NCI-H146 treated with DMSO at 0.1 percent for 48 hours (cell line): Measurements from ENCODE around the gene LRRC72.
"Not testable (repeated sequence)": the region's sequence is repeated elsewhere in the genome, so short reads cannot be mapped to it uniquely, and the experiment has no call there.

Experiments
- DNase-seq: peaks from one replicate; lab custom pipeline; 2025; ENCODE audit not compliant: unreplicated experiment; lab: John Stamatoyannopoulos, UW

Gene LRRC72

DNA sequence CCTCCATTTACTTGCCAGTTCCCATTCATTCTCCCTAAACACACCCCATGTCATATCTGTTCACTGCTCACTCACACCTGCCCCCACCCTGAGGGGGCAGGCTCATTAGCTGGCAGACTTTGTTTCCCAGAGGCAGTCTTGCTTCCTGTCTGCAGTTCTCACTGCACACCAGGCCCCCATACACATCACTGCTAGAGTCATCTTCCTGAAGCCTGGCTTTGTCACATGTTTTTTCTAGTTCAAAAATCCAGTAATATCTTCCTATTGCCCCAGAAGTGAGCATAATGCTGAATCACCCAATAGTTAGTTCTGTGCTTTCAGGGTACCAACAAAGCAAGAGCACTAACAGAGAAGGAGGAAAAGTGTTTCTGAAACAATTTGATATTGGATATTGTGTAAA lies 1.9 kb downstream of the LRRC72 start:
- DNase-seq, result no peak

DNA sequence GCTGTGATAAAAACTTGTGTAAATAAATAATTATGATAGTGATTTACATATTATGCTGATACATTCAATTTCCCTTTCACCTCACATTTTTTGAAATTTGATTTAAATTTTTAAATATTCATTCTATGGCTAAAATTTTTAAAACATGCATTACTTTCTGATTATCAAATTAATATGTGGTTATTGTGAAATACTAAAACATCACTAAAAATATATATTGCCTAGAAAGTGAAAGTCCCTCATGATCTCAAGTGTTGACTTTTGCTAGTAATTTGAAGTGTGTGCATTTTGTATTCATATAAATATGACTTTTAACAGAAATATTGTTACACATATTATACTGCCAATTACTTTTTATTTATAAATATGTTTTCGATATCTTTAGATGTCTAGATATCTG lies 3.1 kb downstream of the LRRC72 start:
- DNase-seq, result no peak

DNA sequence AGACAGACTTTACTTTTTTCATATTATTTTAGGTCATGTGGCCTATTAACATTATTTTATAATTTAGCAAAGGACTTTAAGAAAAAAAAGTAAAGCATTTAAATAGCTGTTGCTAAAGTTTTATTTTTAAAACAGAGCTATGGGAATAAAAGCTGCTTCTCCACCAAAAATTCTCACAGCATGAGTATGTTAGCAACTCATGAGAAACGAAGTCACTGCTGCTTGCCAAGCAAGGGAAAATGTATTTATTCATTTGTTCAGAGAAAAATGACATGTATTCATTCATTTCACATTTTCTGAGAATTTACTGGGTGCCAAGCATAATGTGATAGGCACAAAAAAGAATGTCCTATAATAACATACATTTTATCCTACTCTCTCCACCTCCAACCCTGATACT lies 5.1 kb downstream of the LRRC72 start:
- no peak for DNase-seq

DNA sequence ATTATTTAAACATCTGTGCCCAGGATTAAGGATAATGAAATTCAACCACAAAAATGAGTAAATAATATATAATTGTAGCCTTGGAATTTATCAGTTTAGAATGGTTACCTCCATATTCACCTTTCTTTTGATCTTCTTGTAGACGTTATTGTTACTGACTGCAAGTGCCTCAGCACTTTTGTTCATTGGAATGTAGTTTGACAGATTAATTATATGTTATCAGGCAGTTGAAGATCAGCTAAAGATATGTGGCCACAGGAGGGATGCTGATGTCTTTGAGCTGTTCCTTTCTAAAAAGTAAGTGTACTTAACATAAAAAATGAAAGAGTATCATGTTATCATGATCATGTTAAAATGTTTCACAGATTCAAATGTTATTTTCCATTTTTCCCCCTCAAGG lies 5.6 kb downstream of the LRRC72 start:
- DNase-seq, result no peak

DNA sequence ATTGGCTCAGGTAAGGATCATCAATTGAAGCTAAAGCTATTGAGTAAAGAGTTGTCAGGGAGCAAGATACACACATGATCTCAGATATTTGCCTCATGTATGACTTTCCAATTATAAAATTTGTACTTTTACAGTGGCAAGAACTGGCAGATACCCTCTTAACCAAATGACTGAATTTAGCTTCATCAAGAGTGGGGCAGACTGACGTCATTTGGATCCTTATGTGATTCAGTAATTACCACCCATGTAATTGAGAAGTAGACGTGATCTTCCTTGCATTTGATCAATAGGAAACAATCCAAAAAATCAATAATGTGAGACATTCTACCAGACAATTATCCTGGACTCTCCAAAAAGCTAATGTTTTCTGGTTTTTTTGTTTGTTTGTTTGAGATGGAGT lies 8.9 kb downstream of the LRRC72 start:
- DNase-seq, result no peak

DNA sequence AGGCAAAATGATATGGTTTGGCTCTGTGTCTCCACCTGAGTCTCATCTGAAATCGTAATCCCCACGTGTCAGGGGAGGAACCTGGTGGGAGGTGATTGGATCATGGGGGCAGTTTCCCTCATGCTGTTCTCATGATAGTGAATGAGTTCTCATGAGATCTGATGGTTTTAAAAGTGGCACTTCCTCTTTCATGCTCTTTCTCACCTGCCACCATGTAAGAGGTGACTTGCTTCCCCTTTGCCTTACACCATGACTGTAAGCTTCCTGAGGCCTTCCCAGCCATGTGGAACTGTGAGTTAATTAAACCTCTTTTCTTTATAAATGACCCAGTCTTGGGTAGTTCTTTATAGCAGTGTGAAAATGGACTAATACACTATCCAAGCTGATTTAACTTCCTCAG lies 13.9 kb downstream of the LRRC72 start:
- not testable (repeated sequence) for DNase-seq

DNA sequence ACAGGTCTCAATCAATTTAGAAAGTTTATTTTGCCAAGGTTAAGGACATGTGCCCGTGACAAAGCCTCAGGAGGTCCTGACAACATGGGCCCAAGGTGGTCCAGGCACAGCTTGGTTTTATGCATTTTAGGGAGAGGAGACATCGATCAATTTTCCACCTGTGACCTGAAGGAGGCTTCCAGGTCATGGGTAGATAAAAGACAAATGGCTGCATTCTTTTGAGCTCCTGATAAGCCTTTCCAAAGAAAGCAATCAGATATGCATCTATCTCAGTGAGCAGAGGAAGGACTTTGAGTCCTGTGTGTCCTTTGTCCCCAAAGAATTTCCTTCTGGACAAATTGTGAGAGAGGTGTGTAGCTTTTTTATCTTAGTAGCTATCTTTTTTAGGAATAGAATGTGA lies 15.8 kb downstream of the LRRC72 start:
- DNase-seq, result no peak

DNA sequence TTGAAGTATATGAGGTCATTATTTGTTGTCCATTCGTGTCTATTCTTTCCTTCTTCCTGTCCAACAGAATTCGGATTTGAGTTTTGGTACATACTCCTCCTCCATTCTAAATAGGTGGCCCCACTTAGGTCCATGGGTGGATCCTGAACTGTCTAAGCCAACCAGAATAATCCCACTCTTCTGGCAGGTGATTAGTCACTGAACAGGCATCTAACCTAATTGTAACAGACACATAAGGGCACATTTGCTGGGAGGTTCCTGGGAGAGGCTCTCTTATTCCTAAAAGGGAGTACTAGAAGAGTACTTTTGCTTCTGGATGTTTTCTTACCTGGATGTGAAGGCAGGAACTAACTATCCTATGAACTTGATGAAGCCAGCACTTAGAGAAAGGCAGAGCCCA lies 16.8 kb downstream of the LRRC72 start:
- no peak for DNase-seq

DNA sequence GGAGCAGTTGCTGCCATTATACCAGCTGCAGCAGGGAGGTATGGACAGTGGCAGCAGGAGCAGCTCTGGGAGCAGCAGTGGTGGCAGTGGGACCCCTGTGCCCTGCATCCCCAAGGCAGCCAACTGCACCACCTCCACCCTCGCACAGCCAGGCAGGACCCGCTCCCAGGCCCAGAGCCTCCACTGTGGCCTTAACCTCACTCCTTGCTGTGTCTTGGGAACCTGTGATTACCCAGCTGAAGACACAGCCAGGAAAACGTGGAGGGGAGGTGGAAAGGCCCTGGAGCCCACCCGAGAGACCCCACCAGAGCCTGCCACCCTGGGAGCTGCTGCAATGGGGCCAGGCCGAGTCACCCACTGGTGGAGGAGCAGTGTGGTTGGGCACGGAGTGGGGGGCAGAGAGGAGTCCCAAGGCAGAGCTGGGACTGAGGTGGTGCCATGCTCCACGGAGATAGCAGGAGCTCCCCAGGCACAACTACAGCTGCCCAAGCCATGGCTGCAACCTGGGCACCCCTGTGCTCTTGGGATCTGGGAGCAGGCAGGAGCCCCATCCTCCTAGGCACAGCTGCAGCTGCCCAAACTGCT lies 20.4 kb downstream of the LRRC72 start:
- DNase-seq, result no peak

DNA sequence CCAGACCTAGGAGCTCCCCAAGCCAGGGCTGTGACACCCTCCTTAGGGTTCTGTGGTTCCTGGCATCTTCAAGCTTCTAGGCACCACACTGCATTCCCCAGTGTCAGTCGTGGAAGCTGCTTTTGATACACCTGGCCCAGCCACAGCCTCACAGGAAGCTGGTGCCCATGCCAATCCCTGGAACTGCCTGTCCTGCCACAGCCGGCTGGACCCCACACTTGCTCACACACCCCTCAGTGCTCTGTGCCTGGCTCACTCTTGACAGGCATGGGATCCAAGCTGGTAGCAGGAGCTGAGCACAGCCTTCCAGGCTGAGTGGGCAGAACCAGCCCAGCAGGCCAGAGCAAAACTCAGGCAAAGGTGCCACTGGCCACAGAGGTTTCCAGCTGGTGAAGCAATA lies 21.8 kb downstream of the LRRC72 start:
- no peak for DNase-seq

DNA sequence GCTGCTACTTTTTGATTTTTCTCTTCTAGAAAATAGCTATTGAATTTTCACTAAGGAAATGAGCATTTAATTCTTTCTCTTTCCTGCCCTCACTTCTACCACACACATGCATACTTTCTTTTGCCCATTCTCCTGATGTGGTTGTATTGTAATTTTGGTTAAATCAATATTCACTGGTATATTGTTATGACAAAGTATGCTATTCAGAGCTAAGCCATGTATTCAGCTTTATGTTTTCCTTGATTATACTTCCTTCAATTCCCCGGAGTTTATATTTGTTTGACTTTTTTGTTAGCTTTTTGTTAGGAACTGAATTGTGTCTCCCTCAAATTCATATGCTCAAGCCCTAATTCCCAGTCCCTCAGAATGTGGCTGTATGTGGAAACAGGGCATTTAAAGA lies 24.0 kb downstream of the LRRC72 start:
- no peak for DNase-seq

DNA sequence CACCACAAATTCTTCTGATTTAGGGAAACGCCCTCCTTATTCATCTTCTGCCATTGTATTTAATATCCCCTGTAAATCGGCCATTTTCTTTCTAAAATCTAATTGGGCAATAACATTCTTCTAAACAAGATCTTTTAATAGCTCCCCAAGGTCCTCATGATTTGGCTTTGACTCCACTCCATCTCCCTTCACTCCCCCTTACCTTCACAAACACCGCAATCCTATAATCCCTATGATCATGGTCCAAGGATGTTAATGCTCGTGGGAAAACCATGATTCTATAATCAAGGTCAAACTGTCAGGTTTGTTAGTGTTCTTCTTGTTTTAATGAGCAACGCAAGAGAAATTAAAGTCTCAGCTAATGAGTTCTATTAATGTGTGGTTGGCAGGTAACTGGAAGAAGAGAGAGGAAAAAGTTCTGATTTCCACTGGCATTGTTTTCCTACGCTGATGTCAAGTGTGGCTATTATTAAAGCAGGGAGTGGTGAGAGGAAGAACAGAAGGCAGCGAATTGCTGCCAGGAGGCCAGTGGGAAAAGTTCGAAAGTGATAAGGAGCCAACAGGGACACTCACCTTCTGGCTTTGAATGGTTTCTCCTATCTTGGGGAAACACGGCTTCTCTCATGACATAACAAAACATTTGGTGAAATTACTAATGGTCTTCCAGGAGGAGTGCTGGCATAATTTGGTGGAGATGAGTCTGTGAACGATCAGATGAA lies 28.1 kb downstream of the LRRC72 start:
- DNase-seq, result no peak

DNA sequence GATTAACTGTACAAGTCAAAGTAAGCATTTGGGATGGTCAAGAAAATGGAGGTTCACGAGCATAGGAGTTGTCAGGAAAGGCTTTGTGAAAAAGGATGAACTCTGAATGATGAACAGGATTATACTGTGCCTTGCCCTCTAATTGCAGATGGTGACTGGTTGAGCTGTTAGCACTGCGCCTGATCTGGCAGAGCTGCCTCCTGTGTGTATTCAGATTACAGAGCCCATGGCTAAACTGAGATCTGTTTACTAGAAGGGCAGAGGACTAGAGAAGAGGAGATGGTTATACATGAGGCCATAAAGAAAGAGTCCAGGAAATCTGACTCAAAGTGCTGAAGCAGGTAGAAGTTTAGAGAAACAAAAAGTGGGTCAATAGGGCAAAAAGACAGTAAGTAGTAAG lies 29.7 kb downstream of the LRRC72 start:
- no peak for DNase-seq

DNA sequence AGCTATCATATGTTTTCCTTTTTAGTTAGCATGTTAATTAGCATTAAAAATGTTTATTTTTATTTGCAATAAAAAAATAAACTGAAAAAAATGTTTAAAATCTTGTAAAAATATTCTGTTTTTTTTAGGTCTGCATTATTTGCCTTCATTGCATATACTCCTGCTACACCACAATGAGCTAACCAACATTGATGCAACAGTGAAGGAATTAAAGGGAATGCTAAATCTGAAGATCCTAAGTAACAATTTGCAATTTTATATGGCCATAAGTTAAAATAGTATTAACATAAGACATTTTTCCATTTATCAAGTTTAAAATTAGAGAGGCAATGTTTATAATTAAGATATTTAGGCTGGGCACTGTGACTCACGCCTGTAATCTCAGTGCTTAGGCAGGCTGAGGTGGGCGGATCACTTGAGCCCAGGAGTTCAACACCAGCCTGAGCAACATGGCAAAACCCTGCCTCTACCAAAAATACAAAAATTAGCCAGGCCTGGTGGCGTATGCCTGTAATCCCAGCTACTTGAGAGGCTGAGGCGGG lies 32.2 kb downstream of the LRRC72 start:
- DNase-seq, result no peak

DNA sequence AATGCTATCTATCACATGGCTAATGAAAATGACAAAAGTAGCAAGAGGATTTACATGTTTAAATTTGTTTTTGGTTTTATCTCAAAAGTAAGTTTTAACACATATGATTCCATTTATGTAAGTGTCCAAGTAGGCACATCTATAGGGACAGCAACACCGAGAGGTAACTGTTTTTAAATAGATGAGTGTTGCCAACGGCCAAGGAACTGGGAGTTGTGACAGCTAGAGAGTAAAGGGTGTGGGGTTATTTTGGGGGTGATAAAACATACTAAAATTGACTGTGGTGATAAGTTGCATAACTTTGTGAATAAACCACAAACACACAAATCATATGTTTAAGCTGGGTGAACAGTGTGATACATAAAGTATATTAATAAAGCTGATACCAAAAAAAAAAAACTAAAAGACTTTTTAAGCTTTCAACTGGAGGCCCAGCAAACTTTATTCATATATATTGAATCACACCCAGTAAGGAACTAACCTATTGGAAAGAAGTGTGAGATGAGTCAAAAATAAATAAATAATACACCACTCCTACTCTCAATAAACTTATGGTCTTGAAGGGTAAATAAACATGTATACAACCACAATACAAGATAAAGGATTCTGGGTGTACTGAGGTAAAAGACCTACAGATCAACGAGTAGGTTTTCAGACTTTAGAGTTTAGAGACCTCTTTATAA lies 33.0 kb downstream of the LRRC72 start:
- no peak for DNase-seq

DNA sequence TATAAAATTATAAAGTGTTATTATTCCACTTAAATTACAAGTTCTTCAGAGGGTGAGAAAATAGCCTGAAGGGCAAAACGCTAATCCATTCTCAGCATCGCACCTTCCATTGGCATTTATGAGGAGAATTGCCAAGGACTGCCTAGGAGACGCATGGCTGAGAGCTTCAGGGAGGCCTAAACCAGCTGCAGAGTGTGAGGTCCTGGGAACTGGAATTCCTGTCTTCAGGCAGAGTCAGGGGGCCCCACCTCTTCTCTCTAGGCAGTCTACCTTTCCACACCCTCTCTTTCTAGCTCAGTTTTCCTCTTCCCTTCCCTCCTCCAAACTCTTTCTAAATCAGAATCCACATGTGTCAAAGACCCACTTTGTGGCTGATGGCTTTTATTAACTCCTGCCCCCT lies 35.3 kb downstream of the LRRC72 start:
- no peak for DNase-seq

DNA sequence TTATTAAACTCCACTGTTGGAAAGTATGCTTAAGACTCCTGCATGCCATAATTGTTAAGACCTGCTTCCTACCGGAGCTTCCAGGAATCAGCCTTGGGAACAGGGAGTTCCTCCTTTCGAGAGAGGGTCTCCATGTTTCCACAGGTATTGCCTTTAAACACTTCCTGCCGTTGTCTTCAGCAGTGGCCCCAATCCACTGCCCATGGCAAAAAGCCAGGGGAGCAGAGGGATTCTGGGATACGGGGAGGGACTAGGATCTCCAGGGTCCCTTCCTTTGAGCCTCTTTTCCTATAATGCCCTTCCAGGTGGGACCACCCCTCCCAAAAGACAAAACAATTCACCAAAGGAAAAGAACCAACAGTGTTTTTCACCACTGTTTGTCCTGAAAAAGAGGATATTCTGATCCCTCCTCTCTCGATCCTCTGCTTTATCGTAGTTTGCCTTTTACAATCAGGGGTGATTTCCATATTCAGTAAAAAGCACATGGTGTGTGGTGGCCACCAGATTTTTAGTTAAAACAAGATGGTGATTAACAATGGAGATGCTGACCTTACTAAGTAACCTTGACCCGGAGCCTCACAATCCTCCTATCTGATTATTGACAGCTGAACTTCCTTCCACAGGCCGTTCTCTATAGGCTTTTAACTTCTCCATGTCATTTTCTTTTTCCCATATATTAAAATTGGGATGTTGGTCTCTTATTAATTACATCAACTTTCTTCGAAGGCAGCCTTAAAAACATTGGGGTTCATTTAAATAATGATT lies 36.0 kb downstream of the LRRC72 start:
- no peak for DNase-seq

DNA sequence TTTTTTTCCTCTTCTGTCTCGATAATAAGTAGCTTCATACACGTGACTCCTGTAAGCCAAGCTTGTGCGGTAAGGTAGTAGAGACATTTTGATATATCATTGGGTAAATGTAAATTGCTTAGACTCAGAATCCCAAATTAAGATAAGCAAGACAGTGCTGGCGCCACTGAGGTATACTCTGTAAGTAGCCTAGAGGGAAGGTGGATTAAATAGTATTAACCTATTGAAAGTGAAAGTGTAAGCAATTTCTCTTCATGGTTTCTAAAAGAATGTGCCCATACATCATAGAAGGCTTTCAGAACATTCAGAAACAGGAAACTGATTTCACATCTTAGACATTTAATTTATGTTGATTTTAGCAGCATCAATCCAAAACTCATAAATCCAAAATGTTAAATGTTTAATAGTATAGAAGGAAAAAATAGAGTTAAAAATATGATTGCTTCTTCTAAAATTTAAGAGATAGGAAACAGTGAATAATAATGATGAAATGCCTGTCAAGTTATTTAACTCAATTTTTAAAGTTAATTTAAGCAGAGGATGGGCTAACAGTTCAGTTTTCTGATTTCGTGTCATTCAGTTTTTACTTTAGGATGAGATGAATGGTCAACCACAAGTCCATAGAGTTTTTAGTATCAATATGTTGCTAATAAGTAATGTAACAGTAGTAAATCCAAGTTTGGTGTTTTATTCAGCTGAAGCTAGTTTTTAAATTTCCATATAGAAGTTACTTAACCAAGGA lies 36.8 kb downstream of the LRRC72 start:
- no peak for DNase-seq

DNA sequence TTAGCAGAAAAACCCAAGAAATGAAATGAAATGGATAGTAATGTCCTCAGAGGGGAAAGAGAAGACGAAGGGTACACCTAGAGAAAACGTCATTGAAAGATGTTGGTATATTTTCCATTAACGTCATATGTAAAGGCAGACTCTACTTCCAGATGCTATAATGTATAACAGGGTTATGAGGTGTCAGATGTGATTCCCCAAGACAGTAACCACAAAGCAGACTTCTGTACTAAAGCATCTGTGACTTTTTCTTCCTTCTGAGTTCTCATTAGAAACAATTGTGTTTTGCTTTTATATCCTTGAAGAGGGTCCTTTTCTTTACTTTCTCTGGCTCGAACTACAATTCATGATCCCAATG lies 37.4 kb downstream of the LRRC72 start:
- no peak for DNase-seq

DNA sequence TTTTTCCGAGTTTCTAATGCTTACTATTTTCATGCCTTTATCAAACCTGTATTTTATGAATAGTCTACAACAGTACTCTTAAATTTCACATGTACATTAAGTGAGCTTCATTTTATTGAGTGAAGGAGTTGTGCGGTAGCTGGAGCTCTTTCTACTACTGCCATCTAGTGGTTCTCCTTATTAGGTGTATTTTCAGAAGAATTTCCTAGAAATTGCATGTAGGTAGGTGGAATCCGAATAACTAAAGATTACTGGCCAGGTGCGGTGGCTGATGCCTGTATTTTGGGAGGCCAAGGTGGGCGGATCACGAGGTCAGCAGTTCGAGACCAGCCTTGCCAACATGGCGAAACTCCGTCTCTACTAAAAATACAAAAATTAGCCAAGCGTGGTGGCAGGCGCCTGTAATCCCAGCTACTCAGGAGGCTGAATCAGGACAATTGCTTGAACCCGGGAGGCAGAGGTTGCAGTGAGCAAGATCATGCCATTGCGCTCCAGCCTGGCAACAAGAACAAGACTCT lies 38.3 kb downstream of the LRRC72 start:
- DNase-seq, result peak; percentile 82

DNA sequence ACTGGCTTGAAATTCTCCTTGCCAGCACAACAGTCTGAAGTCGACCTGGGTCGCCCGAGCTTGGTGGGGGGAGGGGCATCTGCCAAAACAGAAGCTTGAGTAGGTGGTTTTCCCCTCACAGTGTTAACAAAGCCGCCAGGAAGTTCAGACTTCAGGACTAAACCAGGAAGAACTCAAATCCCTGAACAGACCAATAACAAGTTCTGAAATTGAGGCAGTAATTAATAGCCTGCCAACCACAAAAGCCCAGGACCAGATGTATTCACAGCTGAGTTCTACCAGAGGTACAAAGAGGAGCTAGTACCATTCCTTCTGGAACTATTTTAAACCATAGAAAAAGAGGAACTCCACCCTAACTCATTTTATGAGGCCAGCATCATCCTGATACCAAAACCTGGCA lies 45.3 kb downstream of the LRRC72 start:
- no peak for DNase-seq
